GM19328 (cell line): ENCODE measurements around the gene COL4A2.

Source experiments
- ATAC-seq: cut with Tn5 transposase; IDR thresholded peaks from one replicate; pipeline ENCODE4 v1.9.1; 2021; ENCODE audit warnings: mild to moderate bottlenecking, moderate library complexity; ENCODE audit not compliant: unreplicated experiment

Gene COL4A2

DNA sequence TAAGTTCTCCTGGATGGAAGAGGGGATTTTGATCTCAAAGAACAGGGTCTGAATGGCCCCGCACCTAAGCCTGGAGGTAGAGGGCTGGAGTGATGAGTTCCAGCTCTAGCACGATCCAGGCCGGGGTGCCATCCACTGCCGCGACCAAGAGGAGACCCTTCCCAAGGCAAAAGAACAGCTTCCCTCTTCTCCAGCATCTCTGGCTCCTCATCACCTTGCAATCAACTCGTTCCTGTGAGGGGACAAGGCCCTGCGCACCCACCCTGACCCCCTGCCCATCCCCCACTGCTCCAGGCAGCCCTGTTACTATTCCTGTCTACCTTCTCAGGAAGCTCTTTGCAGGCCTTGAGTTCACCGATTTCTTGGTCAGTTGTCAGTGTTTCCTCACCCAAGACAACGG is 17.9 kb upstream of the COL4A2 start:
- no peak for ATAC-seq

DNA sequence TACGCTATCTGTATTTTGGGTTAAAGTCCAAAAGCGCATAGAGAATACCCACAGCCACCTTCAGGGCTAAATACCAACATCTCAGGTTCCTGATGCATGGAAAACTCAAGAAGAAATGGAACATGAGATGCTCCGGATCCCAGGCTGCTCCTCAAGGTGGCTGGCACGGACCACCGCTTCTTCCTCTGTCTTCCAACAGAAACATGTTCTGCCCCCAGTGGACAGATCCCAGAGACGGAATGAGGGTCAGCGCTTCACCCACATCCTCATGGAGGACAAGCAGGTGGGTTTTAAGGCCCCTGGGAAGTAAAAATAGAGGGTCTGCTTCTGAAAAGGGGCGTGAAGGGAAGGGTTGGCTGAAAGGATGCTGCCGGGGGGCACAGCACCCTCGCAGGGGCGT is 17.4 kb upstream of the COL4A2 start:
- no peak for ATAC-seq

GRCh38 chr13:110290153-110290552 is 16.9 kb upstream of the COL4A2 start:
- no peak for ATAC-seq

GRCh38 chr13:110290826-110291225 is 16.3 kb upstream of the COL4A2 start:
- ATAC-seq = no peak

- no peak for ATAC-seq
Measured at GRCh38 chr13:110291286-110291685, 15.8 kb upstream of the COL4A2 start.

GRCh38 chr13:110293037-110293436 is 14.0 kb upstream of the COL4A2 start:
- ATAC-seq = no peak

GRCh38 chr13:110293649-110294048 is 13.4 kb upstream of the COL4A2 start:
- no peak for ATAC-seq

- ATAC-seq = no peak
Measured at GRCh38 chr13:110294146-110294545, 12.9 kb upstream of the COL4A2 start.

DNA sequence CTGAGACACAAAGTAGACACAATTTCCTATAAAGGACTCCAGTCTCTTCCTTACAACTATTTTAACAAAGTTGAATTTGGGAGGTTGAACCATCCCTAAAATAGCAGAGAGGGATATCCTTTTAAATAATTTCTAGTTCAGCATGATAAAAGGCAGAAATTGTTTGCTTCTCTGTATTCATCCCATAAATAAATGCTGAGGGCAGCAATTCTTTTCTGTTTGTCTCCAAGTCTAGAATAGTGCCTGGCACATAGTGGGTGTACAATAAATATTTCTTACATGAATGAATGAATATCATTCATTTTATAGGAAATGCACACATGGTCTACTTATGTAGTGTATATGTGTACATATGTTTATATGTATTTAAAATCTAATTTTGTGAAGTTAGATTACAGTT is 12.5 kb upstream of the COL4A2 start:
- no peak for ATAC-seq

DNA sequence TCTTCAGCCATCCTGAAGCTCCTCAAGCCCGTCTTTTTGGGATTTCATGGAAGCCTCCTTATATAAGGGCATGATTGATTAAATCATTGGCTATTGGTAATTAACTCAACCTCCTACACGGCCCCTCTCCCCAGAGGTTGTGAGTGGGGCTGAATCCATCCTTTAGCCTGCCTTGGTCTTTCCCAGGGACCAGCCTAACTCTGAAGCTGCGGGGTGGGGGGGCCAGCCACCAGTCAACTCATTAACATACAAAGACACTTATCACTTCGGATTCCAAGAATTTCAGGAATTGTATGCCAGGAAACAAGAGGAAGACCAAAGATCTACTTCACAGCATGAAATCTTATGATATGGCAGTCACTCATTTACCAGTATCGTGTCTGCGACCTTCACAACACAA is 10.1 kb upstream of the COL4A2 start:
- no peak for ATAC-seq

GRCh38 chr13:110297766-110298504 is 9.1 kb upstream of the COL4A2 start:
- no peak for ATAC-seq

DNA sequence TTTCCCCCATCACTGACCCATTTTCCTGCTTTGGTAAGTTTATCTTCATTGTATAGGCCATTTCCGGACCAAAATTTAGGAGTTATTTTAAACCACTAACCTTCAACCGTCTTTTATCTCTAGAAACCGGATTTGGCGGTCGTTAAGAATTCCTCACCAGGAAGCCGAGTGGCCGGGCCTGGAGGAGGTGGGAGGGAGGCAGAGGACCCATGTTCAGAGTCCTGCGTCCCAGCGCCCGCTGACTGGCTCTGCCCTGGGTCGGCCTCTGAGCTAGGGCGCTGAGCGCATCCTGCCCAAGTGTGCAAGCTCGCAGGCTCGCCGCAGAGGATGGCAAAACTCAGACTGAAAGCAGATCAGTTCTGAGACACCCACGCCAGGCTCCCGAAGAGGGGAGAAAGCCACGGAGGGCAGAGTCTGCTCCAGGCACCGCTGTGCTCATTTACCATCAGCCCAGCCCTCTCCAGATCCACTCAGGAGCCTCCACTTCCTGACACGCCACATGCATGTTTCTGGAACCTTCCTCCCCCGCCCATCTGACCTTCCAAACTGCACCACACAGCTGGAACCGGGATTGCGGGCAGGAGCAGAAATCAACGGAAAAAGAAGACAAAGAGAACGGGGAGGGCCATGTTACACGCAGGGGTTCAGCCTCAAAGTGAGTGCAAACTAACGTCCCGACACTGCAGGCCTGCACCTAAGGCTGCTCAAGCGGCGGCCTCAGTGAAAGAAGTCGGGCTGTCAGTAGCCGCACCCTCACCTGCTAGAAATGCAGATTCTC is 8.4 kb upstream of the COL4A2 start:
- no peak for ATAC-seq

- ATAC-seq = no peak
Measured at GRCh38 chr13:110299283-110299840, 7.7 kb upstream of the COL4A2 start.

GRCh38 chr13:110300090-110300815 is 6.8 kb upstream of the COL4A2 start:
- ATAC-seq = no peak

GRCh38 chr13:110301083-110301482 is 6.0 kb upstream of the COL4A2 start:
- ATAC-seq = no peak

GRCh38 chr13:110301606-110302553 is 5.2 kb upstream of the COL4A2 start:
- ATAC-seq = no peak

GRCh38 chr13:110302997-110303396 is 4.1 kb upstream of the COL4A2 start:
- ATAC-seq = no peak

- ATAC-seq = no peak
Measured at GRCh38 chr13:110303644-110304043, 3.4 kb upstream of the COL4A2 start.

- no peak for ATAC-seq
Measured at GRCh38 chr13:110304256-110304655, 2.8 kb upstream of the COL4A2 start.

DNA sequence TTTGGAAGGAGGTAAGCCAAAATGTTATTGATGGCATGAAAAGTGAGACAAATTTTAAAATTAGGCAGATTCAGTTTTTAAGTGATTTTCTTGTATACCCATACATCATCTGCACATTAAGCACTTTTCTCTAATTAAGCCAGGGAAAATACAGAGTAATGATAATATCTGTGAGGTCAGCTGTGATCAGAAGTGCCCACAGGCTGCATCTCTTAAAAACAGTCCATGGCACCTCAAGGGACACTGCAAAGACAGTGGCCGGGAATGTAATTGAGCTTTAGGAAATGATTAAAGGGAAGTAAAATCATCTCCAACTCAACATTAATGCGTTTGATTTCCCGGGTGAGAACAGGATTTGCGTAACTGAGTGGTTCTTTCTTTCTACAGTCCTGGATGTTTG is 2.1 kb upstream of the COL4A2 start:
- ATAC-seq = no peak
